ENCODE measurements around the gene ME2. TPM values are rescaled to one million over a fixed set of nuclear protein-coding genes. Genes with fewer than 3 reads are reported as not detected.

ME2 gene
- total RNA-seq, 1 experiment from 2014 or later, result 49.4 TPM

DNA sequence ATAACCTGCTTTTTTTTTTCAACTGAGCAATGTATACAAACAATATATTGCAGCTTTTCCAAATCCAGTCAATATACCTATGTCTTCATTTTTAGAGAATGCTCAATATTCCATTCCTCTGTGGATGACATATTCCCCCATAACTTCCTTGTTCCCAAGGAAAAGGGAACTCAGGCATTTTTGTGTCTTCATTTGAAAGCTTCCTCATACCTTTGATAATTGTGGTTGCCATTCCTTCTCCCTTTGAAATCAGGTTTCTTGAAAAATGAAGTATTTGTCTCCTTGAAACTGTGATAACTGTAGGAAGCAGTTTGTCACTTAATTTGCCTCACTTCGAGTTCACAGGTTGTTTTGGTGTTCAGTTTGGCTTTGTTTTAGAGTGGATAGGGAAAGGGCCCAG, 102.5 kb downstream of the ME2 start:
- H3K23me2 ChIP-seq (ENCODE audit: insufficient read length, low read depth, low read length, poor library complexity, severe bottlenecking), result no peaks in the 10 kb centered on the region
- no peak overlapping the region for H3K23ac ChIP-seq (ENCODE audit: insufficient read length, low read depth, low read length)
- DNase-seq, result no peak
- WGBS (ENCODE audit: extremely low coverage, insufficient read length, low lambda C conversion rate), result no CpG with 5 or more reads among the region's 1 CpG
- Mint-ChIP-seq H3K4me3 (no peak overlapping the region), H3K36me3 (ENCODE audit: insufficient read depth in 1 of 3, low read depth in 3 of 3) (peaks cover 30 to 35% (median 30%) of the 10 kb centered on the region in 3 experiments), H3K27ac (no peak overlapping the region), H3K27me3 (ENCODE audit: low read depth) (no peaks in the 10 kb centered on the region), H3K4me1 (peaks cover 6 to 7% of the 10 kb centered on the region in 2 experiments; a peak in 3 of 4 replicates), H3K9me3 (peaks cover 17% of the 10 kb centered on the region in 2 experiments)
- H4K91ac ChIP-seq (ENCODE audit: insufficient read length, low read depth, low read length), result no peak overlapping the region
- H3K56ac ChIP-seq (ENCODE audit: insufficient read length, low read depth, low read length), result no peak overlapping the region
- H2BK15ac ChIP-seq (ENCODE audit: low read depth, low read length), result no peak overlapping the region
- no peaks in the 10 kb centered on the region for H3K79me2 ChIP-seq (ENCODE audit: insufficient read depth, low read length)
- no peaks in the 10 kb centered on the region for H3K4me1 ChIP-seq (ENCODE audit: insufficient read depth, low read length)
- H2AFZ ChIP-seq (ENCODE audit: low read length), result no peak overlapping the region
- H4K8ac ChIP-seq (replicated peaks; ENCODE audit: insufficient read length, low read depth, low read length), result no peak overlapping the region
- H4K20me1 ChIP-seq (ENCODE audit: control insufficient read depth, insufficient read depth, insufficient read length), result no peaks in the 10 kb centered on the region
- no peak overlapping the region for H3K18ac ChIP-seq (ENCODE audit: insufficient read length, low read depth, low read length)
- H3K79me1 ChIP-seq (ENCODE audit: insufficient read depth, low read depth, low read length, poor library complexity, severe bottlenecking), result no peaks in the 10 kb centered on the region
- H2BK5ac ChIP-seq (ENCODE audit: insufficient read length, low read length), result no peak overlapping the region
- no peak overlapping the region for H3K9ac ChIP-seq (ENCODE audit: extremely low read depth, insufficient read length, low read length)
- H3K27me3 ChIP-seq (ENCODE audit: insufficient read depth, low read length), result no peaks in the 10 kb centered on the region
- H2BK120ac ChIP-seq (ENCODE audit: low read depth, low read length, poor library complexity, severe bottlenecking), result no peak overlapping the region
- no peak overlapping the region for H2BK20ac ChIP-seq (ENCODE audit: low read depth, low read length, poor library complexity, severe bottlenecking)
- no peak overlapping the region for H3K4ac ChIP-seq (ENCODE audit: low read depth, low read length)
- no peak overlapping the region for H2BK12ac ChIP-seq (ENCODE audit: insufficient read length, low read depth, low read length)
- peaks cover 7% of the 10 kb centered on the region for H3K9me3 ChIP-seq (ENCODE audit: control insufficient read depth, low read depth, low read length)
- no peak overlapping the region for H3K14ac ChIP-seq (ENCODE audit: insufficient read depth, low read length)
- H2AK5ac ChIP-seq (ENCODE audit: insufficient read length, low read length), result no peak overlapping the region
- no peak overlapping the region for H4K5ac ChIP-seq (ENCODE audit: insufficient read length, low read depth, low read length)
- no peak overlapping the region for H3T11ph ChIP-seq (ENCODE audit: low read length)
- TF ChIP-seq, protein P1, sequence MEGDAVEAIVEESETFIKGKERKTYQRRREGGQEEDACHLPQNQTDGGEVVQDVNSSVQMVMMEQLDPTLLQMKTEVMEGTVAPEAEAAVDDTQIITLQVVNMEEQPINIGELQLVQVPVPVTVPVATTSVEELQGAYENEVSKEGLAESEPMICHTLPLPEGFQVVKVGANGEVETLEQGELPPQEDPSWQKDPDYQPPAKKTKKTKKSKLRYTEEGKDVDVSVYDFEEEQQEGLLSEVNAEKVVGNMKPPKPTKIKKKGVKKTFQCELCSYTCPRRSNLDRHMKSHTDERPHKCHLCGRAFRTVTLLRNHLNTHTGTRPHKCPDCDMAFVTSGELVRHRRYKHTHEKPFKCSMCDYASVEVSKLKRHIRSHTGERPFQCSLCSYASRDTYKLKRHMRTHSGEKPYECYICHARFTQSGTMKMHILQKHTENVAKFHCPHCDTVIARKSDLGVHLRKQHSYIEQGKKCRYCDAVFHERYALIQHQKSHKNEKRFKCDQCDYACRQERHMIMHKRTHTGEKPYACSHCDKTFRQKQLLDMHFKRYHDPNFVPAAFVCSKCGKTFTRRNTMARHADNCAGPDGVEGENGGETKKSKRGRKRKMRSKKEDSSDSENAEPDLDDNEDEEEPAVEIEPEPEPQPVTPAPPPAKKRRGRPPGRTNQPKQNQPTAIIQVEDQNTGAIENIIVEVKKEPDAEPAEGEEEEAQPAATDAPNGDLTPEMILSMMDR (conservative IDR thresholded peaks at IDR 0.05), result no peak
- H3K4me2 ChIP-seq (ENCODE audit: insufficient read depth, insufficient read length, low read length), result no peak overlapping the region
- H3K27ac ChIP-seq (ENCODE audit: insufficient read length, low read depth, low read length), result no peak overlapping the region

Data from H9 (cell line).